WTC11 (cell line): ENCODE data around the gene TRAF7. TPM values are rescaled to one million over a fixed set of nuclear protein-coding genes. Genes with fewer than 3 reads are reported as not detected.

Experiments
- ATAC-seq: fragments of 200-7000 bp; cut with Tn5 transposase; 2 replicates; pipeline ENCODE4 v1.10.0; 2021; ENCODE audit warnings: mild to moderate bottlenecking, moderate library complexity
- CTCF ChIA-PET: fragments of 300-600 bp; sonication (Branson Sonifier 250); formaldehyde crosslinking; loops from one replicate; lab custom pipeline; 2021; ENCODE audit warnings: antibody characterized with exemption; lab: Charles Lee
- POLR2A ChIA-PET: fragments of 350-600 bp; sonication (Branson Sonifier 250); formaldehyde crosslinking; loops from one replicate; lab custom pipeline; 2021; ENCODE audit warnings: antibody characterized with exemption; lab: Charles Lee
- DNase-seq: peaks from one replicate; pipeline ENCODE4 v3.0.0; 2021; ENCODE audit warnings: low spot score
- H3K27ac Mint-ChIP-seq: 2 replicates; pipeline ENCODE4 v1.8.0; 2021; ENCODE audit warnings: mixed read lengths
- H3K27me3 Mint-ChIP-seq: 2 replicates; pipeline ENCODE4 v1.8.0; 2021; ENCODE audit warnings: low read depth, mild to moderate bottlenecking, moderate library complexity, mixed read lengths
- H3K36me3 Mint-ChIP-seq: 2 replicates; pipeline ENCODE4 v1.8.0; 2021; ENCODE audit warnings: mixed read lengths
- H3K4me1 Mint-ChIP-seq: 2 replicates; pipeline ENCODE4 v1.8.0; 2022; ENCODE audit warnings: mixed read lengths
- H3K4me3 Mint-ChIP-seq: 2 replicates; pipeline ENCODE4 v1.8.0; 2021; ENCODE audit warnings: mild to moderate bottlenecking, moderate library complexity, mixed read lengths
- H3K9me3 Mint-ChIP-seq: 2 replicates; pipeline ENCODE4 v1.8.0; 2021; ENCODE audit warnings: mixed read lengths
- ATF3 ChIP-seq: sonication (generic); formaldehyde crosslinking; conservative IDR thresholded peaks from 2 replicates; pipeline ENCODE4 v1.8.1; 2022; ENCODE audit warnings: mild to moderate bottlenecking, missing genetic modification reagents
- ATF6 ChIP-seq: sonication (generic); formaldehyde crosslinking; IDR thresholded peaks from 2 replicates; pipeline ENCODE4 v1.8.1; 2023; ENCODE audit warnings: mild to moderate bottlenecking, missing genetic modification reagents
- ELF4 ChIP-seq: sonication (generic); formaldehyde crosslinking; IDR thresholded peaks from 2 replicates; pipeline ENCODE4 v1.8.1; 2022; ENCODE audit warnings: low read depth, mild to moderate bottlenecking, moderate library complexity, missing genetic modification reagents
- EMX1 ChIP-seq: fragments of 250-450 bp; sonication (Bioruptor Pico); IDR thresholded peaks from 2 replicates; pipeline ENCODE4 v1.8.0; 2021; ENCODE audit warnings: mild to moderate bottlenecking
- FOXJ3 ChIP-seq: sonication (generic); formaldehyde crosslinking; IDR thresholded peaks from 2 replicates; pipeline ENCODE4 v1.9.0; 2021; ENCODE audit warnings: missing genetic modification reagents, mild to moderate bottlenecking, borderline replicate concordance
- FOXP1 ChIP-seq: sonication (generic); formaldehyde crosslinking; IDR thresholded peaks from 2 replicates; pipeline ENCODE4 v1.8.0; 2022; ENCODE audit warnings: missing genetic modification reagents, mild to moderate bottlenecking, moderate library complexity, borderline replicate concordance
- FOXP4 ChIP-seq: sonication (generic); formaldehyde crosslinking; IDR thresholded peaks from 2 replicates; pipeline ENCODE4 v1.8.0; 2022; ENCODE audit warnings: mild to moderate bottlenecking, missing genetic modification reagents
- IRF2 ChIP-seq: sonication (generic); formaldehyde crosslinking; IDR thresholded peaks from 2 replicates; pipeline ENCODE4 v1.8.0; 2022; ENCODE audit warnings: low read depth, missing genetic modification reagents, borderline replicate concordance
- JAZF1 ChIP-seq: fragments of 250-450 bp; sonication (Bioruptor Pico); IDR thresholded peaks from 2 replicates; pipeline ENCODE4 v1.9.0; 2021; ENCODE audit warnings: moderate library complexity, mild to moderate bottlenecking, inconsistent platforms
- NFATC4 ChIP-seq: fragments of 250-450 bp; sonication (Bioruptor Pico); IDR thresholded peaks from 2 replicates; pipeline ENCODE4 v1.9.0; 2021; ENCODE audit warnings: mild to moderate bottlenecking
- NFE2L1 ChIP-seq: sonication (generic); formaldehyde crosslinking; IDR thresholded peaks from 2 replicates; pipeline ENCODE4 v1.8.1; 2023; ENCODE audit warnings: missing genetic modification reagents
- NR2C2 ChIP-seq: sonication (generic); formaldehyde crosslinking; IDR thresholded peaks from 2 replicates; pipeline ENCODE4 v1.8.0; 2022; ENCODE audit warnings: mild to moderate bottlenecking, missing genetic modification reagents
- OVOL2 ChIP-seq: fragments of 250-450 bp; sonication (Bioruptor Pico); IDR thresholded peaks from 2 replicates; pipeline ENCODE4 v1.9.0; 2021; ENCODE audit warnings: mild to moderate bottlenecking, borderline replicate concordance
- PRDM15 ChIP-seq: sonication (generic); formaldehyde crosslinking; IDR thresholded peaks from 2 replicates; pipeline ENCODE4 v1.8.0; 2022; ENCODE audit warnings: missing genetic modification reagents
- PRRX2 ChIP-seq: fragments of 250-450 bp; sonication (Bioruptor Pico); IDR thresholded peaks from 2 replicates; pipeline ENCODE4 v1.8.0; 2021; ENCODE audit warnings: mild to moderate bottlenecking
- RORB ChIP-seq: fragments of 250-450 bp; sonication (Bioruptor Pico); IDR thresholded peaks from 2 replicates; pipeline ENCODE4 v1.9.0; 2021; ENCODE audit warnings: mild to moderate bottlenecking
- TEAD1 ChIP-seq: sonication (generic); formaldehyde crosslinking; IDR thresholded peaks from 2 replicates; pipeline ENCODE4 v1.8.0; 2022; ENCODE audit warnings: mild to moderate bottlenecking, missing genetic modification reagents
- USF1 ChIP-seq: sonication (generic); formaldehyde crosslinking; IDR thresholded peaks from 2 replicates; pipeline ENCODE4 v1.8.0; 2022; ENCODE audit warnings: mild to moderate bottlenecking, missing genetic modification reagents
- ZNF138 ChIP-seq: sonication (generic); formaldehyde crosslinking; conservative IDR thresholded peaks from 2 replicates; pipeline ENCODE4 v1.8.1; 2022; ENCODE audit warnings: mild to moderate bottlenecking, moderate library complexity, missing genetic modification reagents
- ZNF219 ChIP-seq: sonication (generic); formaldehyde crosslinking; IDR thresholded peaks from 2 replicates; pipeline ENCODE4 v1.8.0; 2023; ENCODE audit warnings: missing genetic modification reagents, mild to moderate bottlenecking, borderline replicate concordance
- ZNF317 ChIP-seq: sonication (generic); formaldehyde crosslinking; IDR thresholded peaks from 2 replicates; pipeline ENCODE4 v1.8.1; 2023; ENCODE audit warnings: low read depth, mild to moderate bottlenecking, moderate library complexity, missing genetic modification reagents, borderline replicate concordance
- ZNF416 ChIP-seq: fragments of 250-450 bp; sonication (Bioruptor Pico); IDR thresholded peaks from 2 replicates; pipeline ENCODE4 v1.9.0; 2021; ENCODE audit warnings: mild to moderate bottlenecking, inconsistent platforms
- ZNF423 ChIP-seq: fragments of 250-450 bp; sonication (Bioruptor Pico); IDR thresholded peaks from 2 replicates; pipeline ENCODE4 v2.1.2; 2022; ENCODE audit warnings: mild to moderate bottlenecking, moderate library complexity
- total RNA-seq: library from RNA; stranded (reverse); gene quantifications from 3 replicates; pipeline ENCODE4 v1.2.3, GENCODE V29; 2021

TRAF7 gene
- total RNA-seq, 1 experiment from 2014 or later: 148 TPM

- no peak for TF ChIP-seq ZNF317 (CRISPR knock-in tag)
- TF ChIP-seq EMX1 (CRISPR knock-in tag): no peak
- no peak for TF ChIP-seq FOXJ3 (CRISPR knock-in tag)
- no peak for TF ChIP-seq IRF2 (CRISPR knock-in tag)
- TF ChIP-seq FOXP1 (CRISPR knock-in tag): no peak
Observed at GRCh38 chr16:2165861-2166260, 10.3 kb downstream of the TRAF7 start (continued).

GRCh38 chr16:2166263-2167067 lies 10.9 kb downstream of the TRAF7 start:
- POLR2A ChIA-PET: no interaction called here
- no peak for ATAC-seq
- no peaks in the 10 kb centered on the region for H3K27me3 Mint-ChIP-seq
- TF ChIP-seq ATF6 (CRISPR knock-in tag) (no peak), PRDM15 (CRISPR knock-in tag) (no peak), NFATC4 (CRISPR knock-in tag) (no peak), ZNF219 (CRISPR knock-in tag) (no peak), NR2C2 (no peak), USF1 (CRISPR knock-in tag) (no peak), FOXP4 (CRISPR knock-in tag) (no peak), JAZF1 (CRISPR knock-in tag) (no peak), ATF3 (CRISPR knock-in tag) (no peak), NFE2L1 (CRISPR knock-in tag) (no peak), OVOL2 (CRISPR knock-in tag) (no peak), ELF4 (CRISPR knock-in tag) (no peak), PRRX2 (no peak), ZNF416 (CRISPR knock-in tag) (no peak), RORB (CRISPR knock-in tag) (no peak), ZNF138 (CRISPR knock-in tag) (no peak), TEAD1 (CRISPR knock-in tag) (no peak), ZNF423 (CRISPR knock-in tag) (no peak)
- TF ChIP-seq, all 79 proteins: peak for 0
- CTCF ChIA-PET: no interaction called here
- H3K9me3 Mint-ChIP-seq: no peaks in the 10 kb centered on the region
- peaks cover 18% of the 10 kb centered on the region for H3K36me3 Mint-ChIP-seq
- DNase-seq: no peak
- no peaks in the 10 kb centered on the region for H3K4me1 Mint-ChIP-seq
- no peak overlapping the region for H3K4me3 Mint-ChIP-seq
- H3K27ac Mint-ChIP-seq: no peak overlapping the region
